NCI-H1436 (cell line): ENCODE results near the gene XG.

ENCODE experiments used
- DNase-seq: peaks from one replicate; lab custom pipeline; 2025; lab: John Stamatoyannopoulos, UW

Gene XG

DNA sequence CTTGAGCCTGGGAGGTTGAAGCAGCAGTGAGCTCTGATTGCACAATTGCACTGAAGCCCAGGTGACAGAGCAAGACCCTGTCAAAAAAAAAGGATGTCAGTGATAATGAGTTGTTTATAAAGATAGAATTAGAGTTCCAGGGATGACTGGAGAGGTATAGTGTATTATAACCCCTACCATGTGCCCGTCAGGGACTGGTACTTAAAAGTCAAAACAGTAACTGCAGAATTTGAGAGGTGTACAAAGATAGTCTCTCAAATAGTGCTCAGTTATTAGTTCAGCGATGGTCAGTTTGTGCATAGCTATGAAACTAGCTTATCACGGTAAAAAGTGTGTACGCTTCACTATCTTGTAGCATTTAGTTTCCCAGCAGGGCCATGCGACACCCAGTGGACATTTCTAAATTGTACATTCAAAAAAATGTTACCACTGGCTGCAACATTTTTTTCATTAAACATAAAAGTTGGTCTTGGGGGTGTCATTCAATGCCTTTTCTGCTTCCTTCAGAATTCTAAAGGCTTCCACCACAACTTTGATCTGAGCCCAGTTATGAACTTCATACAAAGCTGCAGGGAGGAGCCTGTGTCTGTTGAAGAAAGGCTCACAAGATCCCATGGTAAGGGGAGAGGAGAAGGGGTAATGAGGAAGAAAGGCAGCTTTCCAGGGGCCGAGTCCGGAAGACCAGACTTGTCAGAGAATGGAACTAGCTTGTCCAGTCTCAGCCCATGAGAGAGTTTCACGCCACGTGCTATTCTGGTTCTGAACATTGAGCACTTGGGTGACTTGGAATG lies 67.7 kb downstream of the XG start:
- DNase-seq = no peak

DNA sequence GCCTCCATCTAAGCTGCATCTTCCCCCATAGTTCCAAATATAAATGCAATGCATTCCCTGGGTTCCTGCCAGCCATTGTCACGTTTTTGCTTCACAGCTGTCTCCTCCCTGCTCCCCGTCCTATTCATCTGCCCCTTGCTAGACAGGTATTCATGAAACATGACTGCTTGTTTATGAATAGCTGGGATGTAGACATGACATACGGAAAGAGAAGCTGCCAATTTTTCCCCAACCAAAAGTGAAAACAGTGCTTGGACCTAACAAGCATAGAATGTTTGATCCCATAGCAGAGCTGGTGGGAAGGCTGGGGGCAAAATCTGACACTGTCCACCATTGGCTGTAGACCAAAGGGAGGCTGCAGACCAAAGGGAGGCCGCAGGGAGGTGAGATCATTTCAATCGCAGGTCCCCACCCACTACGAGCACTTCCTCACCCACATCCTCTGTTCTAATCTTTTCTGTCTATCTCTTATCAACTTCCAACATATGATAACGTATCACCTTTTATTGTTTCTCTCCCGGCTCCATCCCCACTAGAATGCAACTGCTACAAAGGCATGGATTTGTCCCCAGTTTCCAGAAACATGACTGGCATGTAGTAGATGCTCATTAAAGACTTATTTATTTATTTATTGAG lies 68.4 kb downstream of the XG start:
- DNase-seq = no peak

DNA sequence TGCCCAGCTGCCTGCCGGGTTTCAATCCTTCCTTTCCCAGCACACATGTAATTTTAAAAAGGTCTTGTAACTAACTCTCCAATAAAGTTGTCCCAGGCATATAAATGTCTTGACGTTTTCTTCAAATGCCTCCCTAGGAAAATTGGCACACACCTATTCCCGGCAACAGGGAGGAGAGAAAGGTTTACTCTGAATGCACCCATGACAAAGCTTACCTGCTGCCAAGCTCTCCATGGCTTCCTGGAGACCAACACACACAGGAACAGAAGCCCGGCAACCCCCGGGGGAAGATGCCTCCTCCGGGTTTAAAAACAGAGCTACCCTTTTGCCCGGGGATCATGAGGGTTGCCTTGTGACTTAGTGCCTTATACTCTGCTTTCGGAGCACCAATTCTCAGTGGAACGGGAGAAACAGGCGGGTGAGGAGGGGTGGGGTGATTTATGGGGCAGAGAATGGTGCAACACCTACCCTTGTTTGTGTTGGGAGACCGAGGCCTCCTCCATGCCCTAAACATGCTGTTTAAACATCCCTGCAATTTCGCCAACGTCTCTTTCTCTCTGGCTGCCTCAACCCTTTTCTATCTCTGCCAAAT lies 72.1 kb downstream of the XG start:
- DNase-seq = no peak

DNA sequence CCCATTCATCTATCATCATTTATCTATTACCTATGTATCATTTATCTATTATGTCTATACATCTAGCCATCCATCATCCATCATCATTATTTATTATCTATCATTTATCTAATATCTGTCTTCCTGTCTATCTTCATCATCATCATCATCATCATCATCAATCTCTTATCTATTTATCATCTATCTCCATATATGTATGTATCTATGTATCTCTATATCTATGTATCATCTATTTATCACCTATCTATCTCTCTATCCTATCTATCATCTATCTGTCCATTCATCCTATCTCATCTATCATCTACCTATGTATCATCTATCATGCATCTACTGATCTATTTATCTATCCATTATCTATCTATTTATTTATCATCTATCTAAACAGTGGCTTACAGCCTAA lies 73.0 kb downstream of the XG start:
- no peak for DNase-seq

DNA sequence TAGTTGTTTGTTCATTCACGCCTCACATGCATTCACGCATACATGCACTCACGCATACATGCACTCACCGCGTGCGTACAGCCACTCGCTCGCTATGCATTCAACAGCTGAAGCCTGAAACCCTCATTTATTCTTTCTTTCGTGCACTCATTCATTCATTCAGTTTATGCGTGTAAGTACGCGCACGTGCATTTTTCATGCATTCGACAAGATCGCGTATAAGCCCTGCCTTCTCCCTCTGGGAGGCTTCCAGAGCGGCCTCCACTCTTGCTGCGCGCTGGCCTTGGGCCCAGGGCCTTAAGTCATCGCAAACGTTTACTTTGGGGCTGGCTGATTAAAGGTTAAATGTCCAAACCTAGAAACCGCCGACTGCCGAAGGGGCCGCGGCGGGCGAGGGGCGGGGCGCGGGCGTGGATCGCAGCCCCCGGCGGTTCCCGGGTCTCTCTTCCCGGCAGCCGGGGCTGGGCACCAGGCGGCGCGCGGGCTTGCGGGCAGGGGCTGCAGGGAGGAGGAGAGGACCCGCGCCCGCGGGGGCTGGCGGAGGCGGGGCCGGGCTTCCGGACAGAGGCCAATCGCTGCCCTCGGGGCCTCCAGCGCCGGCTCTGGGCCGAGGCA lies 76.6 kb downstream of the XG start, which contains the start of gene GYG2:
TSS of gene GYG2 (plus strand) at position 587 of the 615 bp plus-strand sequence. CDS start 1,259 bp downstream, outside the sequence.
- no peak for DNase-seq

DNA sequence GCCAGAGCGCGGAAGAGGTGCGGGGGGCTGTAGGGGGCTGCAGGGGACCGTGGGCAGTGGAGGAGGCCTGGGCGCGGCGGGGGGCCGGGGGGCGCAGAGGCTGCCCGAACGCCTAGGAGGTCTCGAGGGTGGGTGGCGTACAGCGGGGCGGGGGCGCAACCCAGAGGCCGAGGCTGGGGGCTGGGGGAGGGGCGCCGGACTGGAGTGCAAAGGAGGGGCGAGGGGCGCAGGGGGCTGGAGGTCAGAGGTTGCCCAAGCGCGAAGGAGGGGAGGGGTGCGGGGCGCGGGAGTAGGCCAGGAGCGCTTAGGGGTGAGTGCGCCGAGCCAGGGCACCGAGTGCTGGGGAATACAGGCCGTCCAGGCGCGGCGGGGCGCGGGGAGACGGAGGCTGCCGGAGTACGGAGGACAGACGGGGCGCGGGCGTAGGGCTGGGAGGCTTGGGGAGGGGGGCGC lies 77.1 kb downstream of the XG start:
- no peak for DNase-seq

DNA sequence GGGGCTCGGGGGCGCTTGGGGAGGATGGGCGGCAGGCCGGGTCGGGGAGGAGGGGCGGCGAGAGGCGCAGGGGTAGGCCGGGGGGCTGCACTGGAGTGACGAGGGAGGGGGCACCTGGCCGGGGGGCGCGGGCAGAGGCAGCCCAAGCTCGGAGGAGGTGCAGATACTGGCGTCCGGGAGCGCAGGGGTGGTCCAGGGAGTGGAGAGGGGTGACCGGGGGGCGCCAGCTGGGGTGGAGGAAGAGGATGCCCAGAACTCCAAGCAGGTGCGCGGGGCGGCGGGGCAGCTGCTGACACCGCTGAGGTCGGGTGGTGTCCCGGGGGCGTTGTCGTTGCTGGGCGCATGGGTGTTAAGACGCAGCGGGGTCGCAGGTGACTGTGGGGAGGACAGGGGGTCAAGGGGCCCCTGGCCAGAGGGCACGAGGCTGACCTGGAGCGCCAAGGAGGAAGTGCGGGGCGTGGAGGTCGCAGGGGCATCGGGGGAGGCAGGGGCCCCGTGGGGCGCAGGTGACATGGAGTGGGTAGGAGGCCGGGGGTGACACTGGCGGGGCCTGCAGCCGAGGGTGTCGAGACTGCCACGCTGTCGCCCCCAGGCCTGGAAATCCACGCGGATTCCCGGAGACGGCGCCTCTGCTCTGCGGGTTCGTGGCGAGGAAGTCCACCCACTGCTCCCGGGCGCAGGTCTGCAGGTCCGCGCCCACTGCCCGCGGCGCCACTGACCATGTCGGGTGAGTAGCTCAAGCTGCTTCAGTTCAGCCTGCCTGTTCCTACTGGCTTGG lies 77.8 kb downstream of the XG start:
- no peak for DNase-seq

DNA sequence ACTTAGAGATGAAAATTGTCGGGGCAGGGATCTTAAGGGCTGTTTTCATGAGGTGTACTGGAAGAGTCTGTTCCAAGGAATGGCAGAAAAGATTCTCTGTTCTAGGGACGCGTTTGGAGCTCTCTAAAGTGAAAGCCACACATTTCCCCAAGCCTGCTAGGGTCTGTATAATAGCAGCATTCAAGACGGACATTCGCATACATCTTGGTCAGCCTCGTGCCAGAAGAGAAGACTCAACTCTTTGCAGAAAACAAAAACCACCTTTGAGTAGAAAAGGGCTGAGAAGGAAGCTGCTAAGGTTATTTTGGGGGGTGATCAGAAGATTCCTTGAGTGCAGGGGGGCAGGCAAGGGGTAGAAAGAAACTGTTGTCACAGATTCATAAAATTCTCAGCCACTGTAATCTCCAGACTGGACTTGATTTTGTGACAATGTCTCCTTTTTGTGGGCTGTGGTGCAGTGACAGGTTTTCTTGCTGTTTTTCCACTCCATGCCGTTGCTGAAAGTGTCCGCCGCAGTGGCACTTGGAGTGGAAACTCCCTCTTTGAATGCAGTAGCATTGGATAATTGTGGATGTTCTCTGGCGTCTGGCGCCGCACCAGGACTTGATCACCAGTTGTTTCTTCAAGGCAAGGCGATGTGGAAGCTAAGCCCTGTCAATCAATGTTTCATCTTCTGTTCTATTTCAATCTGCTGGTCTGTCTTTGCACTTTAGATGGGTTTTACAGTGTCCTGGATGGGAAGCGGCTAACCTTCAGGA lies 79.8 kb downstream of the XG start:
- no peak for DNase-seq

DNA sequence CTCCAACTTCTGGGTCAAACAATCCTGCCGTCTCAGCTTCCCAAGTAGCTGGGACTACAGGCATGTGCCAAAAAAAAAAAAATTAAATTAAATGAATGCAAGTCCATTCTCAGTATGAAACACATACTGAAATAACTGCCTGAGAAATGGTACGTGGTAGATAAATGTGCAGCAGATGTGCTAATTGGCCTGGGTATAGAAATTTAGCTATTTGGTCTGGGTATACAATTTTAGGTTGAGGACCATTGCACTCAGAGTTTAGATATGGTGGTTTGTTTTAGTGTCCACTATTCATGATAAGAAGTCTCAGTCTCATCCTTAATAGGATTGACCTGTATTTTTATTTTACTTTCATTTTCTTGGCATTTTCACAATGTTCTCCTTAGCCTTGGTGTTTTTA lies 86.1 kb downstream of the XG start:
- no peak for DNase-seq

DNA sequence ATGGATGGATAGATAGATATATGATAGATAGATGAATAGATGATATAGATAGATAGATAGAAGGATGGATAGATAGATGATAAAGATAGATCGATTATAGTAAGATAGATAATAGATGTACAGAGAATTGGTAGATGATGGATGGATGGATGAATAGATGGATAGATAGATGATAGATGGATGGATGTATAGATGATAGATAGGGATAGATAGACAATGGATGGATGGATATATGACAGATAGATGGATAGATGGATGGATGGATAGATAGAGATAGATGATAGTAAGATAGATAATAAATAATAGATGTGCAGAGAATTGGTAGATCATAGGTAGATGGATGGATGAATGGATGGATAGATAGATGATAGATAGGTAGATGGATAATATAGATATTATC lies 89.1 kb downstream of the XG start:
- DNase-seq = no peak

DNA sequence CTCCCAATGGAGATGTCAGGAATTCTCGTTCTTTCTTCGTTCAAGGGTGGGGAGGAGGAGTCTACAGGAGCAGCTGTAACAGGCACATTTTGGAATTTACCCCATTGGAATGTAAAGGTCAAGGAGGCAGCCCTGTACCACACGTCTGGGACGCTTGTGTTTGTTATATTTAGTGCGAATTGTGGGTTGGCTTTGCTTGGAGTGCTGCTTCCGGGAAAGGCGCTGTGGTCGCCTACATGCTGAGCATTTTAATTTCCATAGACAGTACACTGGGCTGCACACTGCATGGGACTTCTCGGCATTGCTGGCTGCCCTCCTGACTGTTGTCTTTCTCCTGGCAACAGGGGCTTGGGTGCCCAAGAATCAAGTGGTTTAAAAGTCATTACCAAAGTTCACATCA lies 89.7 kb downstream of the XG start:
- no peak for DNase-seq

DNA sequence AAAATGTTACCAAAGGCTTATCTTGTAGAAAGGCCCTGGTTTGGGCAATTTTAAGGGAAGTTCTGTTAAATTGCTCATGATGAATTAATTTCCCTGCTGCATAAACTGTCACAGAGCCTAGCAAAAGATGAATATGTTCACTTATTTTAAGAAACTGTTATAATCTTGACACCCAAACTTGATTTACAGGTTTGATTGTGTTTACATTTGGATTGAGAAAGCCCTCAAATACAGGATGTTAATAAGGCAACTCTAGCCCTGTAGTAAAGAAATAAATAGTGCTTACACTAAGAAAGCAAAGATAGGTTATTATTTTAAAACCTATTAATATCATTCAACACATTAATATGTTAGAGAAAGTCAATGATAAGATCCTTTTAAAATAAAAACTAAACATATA lies 95.2 kb downstream of the XG start:
- DNase-seq = no peak

DNA sequence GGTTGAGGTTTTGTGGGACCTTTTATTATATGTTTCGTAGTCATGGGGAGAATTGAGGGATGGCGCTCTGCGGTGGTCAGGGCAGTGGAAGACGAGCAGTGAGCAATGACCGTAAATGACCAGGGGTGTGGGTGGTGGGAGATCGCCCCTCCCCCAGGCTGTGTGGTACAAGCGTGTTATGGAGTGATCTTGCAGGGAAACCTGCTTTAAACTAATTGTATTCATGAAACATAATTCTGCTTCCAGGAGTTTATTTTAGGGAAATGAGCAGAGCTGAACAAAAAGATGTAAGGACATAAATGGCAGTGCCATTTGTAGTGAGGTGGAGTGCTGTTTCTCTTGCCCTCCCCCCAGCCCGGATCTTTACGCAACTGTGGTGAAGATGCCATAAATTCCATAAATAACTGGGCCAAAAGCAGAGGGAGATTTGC lies 97.0 kb downstream of the XG start:
- no peak for DNase-seq

DNA sequence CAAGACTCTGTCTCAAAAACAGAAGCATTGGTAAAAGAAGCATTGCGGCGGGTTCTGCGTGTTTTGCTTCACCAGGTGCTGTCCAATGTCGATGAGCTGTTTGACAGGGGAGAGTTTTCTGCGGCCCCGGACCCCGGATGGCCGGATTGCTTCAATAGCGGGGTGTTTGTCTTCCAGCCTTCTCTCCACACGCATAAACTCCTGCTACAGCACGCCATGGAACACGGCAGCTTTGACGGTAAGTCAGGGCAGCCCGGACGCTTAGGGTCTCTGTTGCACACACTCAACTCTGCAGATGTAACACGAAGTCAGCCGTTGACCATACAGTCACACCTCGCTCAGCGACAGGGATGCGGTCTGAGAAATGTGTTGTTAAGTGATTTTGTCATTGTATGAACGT lies 103.1 kb downstream of the XG start:
- DNase-seq = no peak

DNA sequence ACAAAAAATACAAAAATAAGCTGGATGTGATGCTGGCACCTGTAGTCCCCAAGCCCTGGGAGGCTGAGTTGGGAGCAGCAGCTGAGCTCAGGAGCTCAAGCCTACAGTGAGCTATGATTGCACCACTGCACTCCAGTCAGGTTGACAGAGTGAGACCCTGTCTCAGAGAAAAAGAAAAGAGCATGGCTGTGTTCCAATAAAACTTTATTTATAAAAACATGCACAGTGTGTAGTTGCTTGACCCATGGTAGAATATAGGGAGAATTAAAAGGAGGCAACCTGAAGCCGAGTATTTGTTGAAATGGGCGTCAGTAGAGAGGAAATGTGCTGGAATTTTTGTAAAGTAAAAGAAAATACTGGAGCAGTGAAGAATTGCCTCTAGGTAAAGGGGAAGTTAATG lies 103.9 kb downstream of the XG start:
- no peak for DNase-seq

DNA sequence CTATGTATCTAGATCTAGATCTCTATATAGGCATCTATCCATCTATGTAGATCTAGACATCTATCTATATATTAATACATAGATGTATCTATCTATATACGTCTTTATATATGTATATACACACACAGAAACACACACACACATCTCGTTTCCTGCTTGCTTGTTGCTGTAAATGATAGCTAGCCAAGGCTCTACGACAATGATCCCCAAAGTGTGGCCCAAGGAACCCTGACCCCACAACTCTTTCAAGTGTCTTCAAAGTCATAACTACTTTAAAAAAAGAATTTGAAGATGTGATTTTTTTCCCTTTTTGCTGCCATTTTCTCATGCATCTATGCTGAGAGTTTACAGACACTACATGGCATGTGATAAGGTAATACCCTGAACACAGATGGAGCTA lies 105.7 kb downstream of the XG start:
- no peak for DNase-seq

DNA sequence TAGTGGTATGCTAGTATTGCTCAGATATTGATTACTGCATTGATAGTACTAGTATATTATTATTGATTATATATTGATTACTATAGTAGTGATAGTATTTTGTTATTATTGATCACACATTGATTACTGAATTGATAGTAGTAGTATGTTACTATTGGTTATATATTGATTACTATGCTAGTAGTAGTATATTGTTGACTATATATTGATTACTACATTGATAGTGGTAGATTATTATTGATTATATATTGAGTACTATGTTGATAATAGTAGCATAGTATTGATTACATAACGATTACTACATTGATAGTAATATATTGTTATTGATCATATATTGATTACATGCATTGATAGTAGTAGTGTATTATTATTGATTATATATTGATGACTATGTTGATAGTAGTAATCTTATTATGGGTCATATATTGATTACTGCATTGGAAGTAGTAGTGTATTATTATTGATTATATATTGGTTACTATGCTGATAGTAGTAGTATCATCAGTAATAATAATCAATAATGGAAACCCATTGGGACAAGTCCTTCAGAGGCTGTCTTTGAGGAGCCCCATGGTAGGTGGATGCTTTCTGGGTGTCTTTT lies 107.5 kb downstream of the XG start:
- DNase-seq = no peak

DNA sequence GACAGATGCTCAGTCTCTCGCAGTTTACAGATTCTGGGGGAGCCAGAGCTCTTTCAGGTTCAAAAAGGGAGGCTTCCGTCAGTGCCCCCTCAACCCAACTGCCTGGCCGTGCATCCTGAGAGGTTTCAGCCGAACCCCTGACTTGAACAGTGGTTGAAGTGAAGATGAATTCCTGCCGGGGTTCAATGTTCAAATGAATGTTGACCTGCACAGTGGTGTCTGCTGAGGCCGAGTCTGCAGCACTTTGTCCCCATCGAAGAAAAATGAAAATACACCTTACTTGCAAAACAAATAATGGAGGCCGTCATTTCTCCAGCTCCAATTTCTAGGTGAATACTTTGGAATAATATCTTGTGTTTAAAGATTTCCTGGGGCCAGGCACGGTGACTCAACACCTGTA lies 110.6 kb downstream of the XG start:
- DNase-seq = no peak

DNA sequence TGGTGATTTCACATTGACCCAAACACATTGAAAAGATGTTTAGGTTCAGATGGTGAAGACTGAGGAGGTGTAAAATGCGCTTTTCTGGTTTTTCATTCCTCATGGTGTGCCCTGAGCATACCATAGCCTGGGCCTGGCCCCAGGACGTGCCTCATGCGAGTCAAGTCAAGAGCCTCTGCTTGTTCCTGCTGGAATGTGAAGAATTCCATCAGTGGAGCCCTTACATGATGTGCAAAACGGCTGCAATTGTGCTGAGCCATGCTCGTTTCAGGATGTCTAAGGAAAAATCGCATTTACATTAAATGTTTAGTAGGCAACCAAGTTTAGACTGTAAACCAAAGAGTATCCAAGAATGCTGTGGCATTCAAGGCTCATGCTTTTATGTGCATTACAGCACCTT lies 111.8 kb downstream of the XG start:
- DNase-seq = no peak
